Liver (tissue), 9 donors: Measurements from ENCODE around the gene SURF2. TPM values are rescaled to one million over a fixed set of nuclear protein-coding genes. Genes with fewer than 3 reads are reported as not detected.

Source experiments
- DNase-seq: peaks from one replicate; pipeline ENCODE4 v3.0.0-alpha.2; 2017; ENCODE audit warnings: low spot score
- H3K27ac ChIP-seq, 2 donors: one replicate each; pipeline ENCODE4 v1.7.0; 2013; ENCODE audit warnings: inconsistent platforms in 2 of 2, low read length in 2 of 2, control low read depth in 1 of 2, low read depth in 1 of 2, mild to moderate bottlenecking in 1 of 2
- H3K27me3 ChIP-seq, 4 donors: one replicate each; pipeline versions ENCODE4 v1.6.1 to v1.7.0; 2013; ENCODE audit warnings: low read length in 3 of 4, inconsistent platforms in 1 of 4, mild to moderate bottlenecking in 1 of 4, moderate library complexity in 1 of 4; ENCODE audit not compliant: control insufficient read depth in 4 of 4, insufficient read depth in 4 of 4
- H3K36me3 ChIP-seq, 4 donors: one replicate each; pipeline versions ENCODE4 v1.6.1 to v1.7.0; 2013; ENCODE audit warnings: low read length in 3 of 4, mild to moderate bottlenecking in 3 of 4, low read depth in 1 of 4, moderate library complexity in 1 of 4; ENCODE audit not compliant: control insufficient read depth in 4 of 4, insufficient read depth in 3 of 4
- H3K4me1 ChIP-seq, 4 donors: one replicate each; pipeline versions ENCODE4 v1.6.1 to v1.7.0; 2013; ENCODE audit warnings: low read length in 3 of 4, mild to moderate bottlenecking in 3 of 4, moderate library complexity in 1 of 4; ENCODE audit not compliant: control insufficient read depth in 4 of 4, insufficient read depth in 4 of 4
- H3K4me3 ChIP-seq, 3 donors: one replicate each; pipeline versions ENCODE4 v1.6.1 to v1.7.0; 2013; ENCODE audit warnings: low read length in 3 of 3, control low read depth in 1 of 3, low read depth in 1 of 3, mild to moderate bottlenecking in 1 of 3
- H3K9ac ChIP-seq, 2 donors: one replicate each; pipeline ENCODE4 v1.7.0; 2013; ENCODE audit warnings: low read length in 2 of 2, mild to moderate bottlenecking in 2 of 2, moderate library complexity in 2 of 2, control low read depth in 1 of 2, low read depth in 1 of 2
- H3K9me3 ChIP-seq, 4 donors: one replicate each; pipeline versions ENCODE4 v1.6.1 to v1.7.0; 2013; ENCODE audit warnings: low read length in 3 of 4; ENCODE audit not compliant: control insufficient read depth in 4 of 4
- EGR1 ChIP-seq, 2 donors: IDR thresholded peaks; 2 replicates each; pipeline ENCODE4 v1.6.1; 2016 to 2018; ENCODE audit warnings: antibody characterized with exemption in 2 of 2, low read depth in 2 of 2
- FOXA1 ChIP-seq: IDR thresholded peaks from 2 replicates; pipeline ENCODE4 v1.6.1; 2016; ENCODE audit warnings: antibody characterized with exemption
- FOXA2 ChIP-seq: IDR thresholded peaks from 2 replicates; pipeline ENCODE4 v1.6.1; 2016; ENCODE audit warnings: antibody characterized with exemption
- GABPA ChIP-seq, 2 donors: IDR thresholded peaks in 1 of 2; conservative IDR thresholded peaks in 1 of 2; 2 replicates each; pipeline ENCODE4 v1.6.1; 2016; ENCODE audit warnings: antibody characterized with exemption in 2 of 2, mild to moderate bottlenecking in 1 of 2, moderate library complexity in 1 of 2
- HNF4A ChIP-seq, 2 donors: conservative IDR thresholded peaks; 2 replicates each; pipeline ENCODE4 v1.6.1; 2016; ENCODE audit warnings: antibody characterized with exemption in 2 of 2, mild to moderate bottlenecking in 2 of 2
- HNF4G ChIP-seq: IDR thresholded peaks from 2 replicates; pipeline ENCODE4 v1.6.1; 2016; ENCODE audit warnings: antibody characterized with exemption
- JUND ChIP-seq, 2 donors: IDR thresholded peaks; 2 replicates each; pipeline ENCODE4 v1.6.1; 2016; ENCODE audit warnings: antibody characterized with exemption in 2 of 2
- NR2F2 ChIP-seq: IDR thresholded peaks from 2 replicates; pipeline ENCODE4 v1.6.1; 2016; ENCODE audit warnings: antibody characterized with exemption
- RAD21 ChIP-seq, 2 donors: IDR thresholded peaks; 2 replicates each; pipeline ENCODE4 v1.6.1; 2016; ENCODE audit warnings: antibody characterized with exemption in 2 of 2, mild to moderate bottlenecking in 2 of 2
- RXRA ChIP-seq, 2 donors: IDR thresholded peaks; 2 replicates each; pipeline ENCODE4 v1.6.1; 2017 to 2018; ENCODE audit warnings: antibody characterized with exemption in 2 of 2, mild to moderate bottlenecking in 1 of 2
- SP1 ChIP-seq: IDR thresholded peaks from 2 replicates; pipeline ENCODE4 v1.6.1; 2018; ENCODE audit warnings: antibody characterized with exemption, mild to moderate bottlenecking
- TAF1 ChIP-seq: conservative IDR thresholded peaks from 2 replicates; pipeline ENCODE4 v1.6.1; 2016; ENCODE audit warnings: antibody characterized with exemption, mild to moderate bottlenecking
- YY1 ChIP-seq: IDR thresholded peaks from 2 replicates; pipeline ENCODE4 v1.6.1; 2016; ENCODE audit warnings: antibody characterized with exemption, mild to moderate bottlenecking
- WGBS: extraction: QIAGEN DNeasy Blood & Tissue Kit; methylation state at CpG from one replicate; pipeline ENCODE4 v1.1.7; 2013; 5-methylcytosine and 5-hydroxymethylcytosine counted together
- polyA plus RNA-seq, 2 donors: library from polyadenylated mRNA; stranded (reverse) in 1 of 2; unstranded in 1 of 2; fragments of 200-250 nt in 1 of 2; fragments of >200 nt in 1 of 2; fragmentation: Nextera tagmentation in 1 of 2; extraction: Ambion mirVana in 1 of 2; gene quantifications; one replicate each; pipeline versions ENCODE4 v1.2.1 to v1.2.3, GENCODE V29; 2013 to 2015
- total RNA-seq, 2 donors: library from RNA; depleted of rRNA; stranded (reverse); fragments of >200 nt; gene quantifications; one replicate each; pipeline ENCODE4 v1.2.3, GENCODE V29; 2014
- TF ChIP-seq, protein P1 (sequence below): IDR thresholded peaks from 2 replicates; pipeline ENCODE4 v1.6.1; 2016; ENCODE audit warnings: antibody characterized with exemption, mild to moderate bottlenecking
- TF ChIP-seq, protein P2 (sequence below): IDR thresholded peaks from 2 replicates; pipeline ENCODE4 v1.6.1; 2016; ENCODE audit warnings: antibody characterized with exemption
- TF ChIP-seq, protein P3 (sequence below): fragments of 150-350 bp; IDR thresholded peaks from 2 replicates; pipeline ENCODE4 v1.5.1; 2017; ENCODE audit warnings: improper control_type of control experiment, low read depth, low read length; ENCODE audit not compliant: missing input control
- TF ChIP-seq, protein P4 (sequence below): IDR thresholded peaks from 2 replicates; pipeline ENCODE4 v1.6.1; 2016; ENCODE audit warnings: antibody characterized with exemption
- TF ChIP-seq, protein P5 (sequence below): IDR thresholded peaks from 2 replicates; pipeline ENCODE4 v1.6.1; 2016; ENCODE audit warnings: antibody characterized with exemption
- donor health status: healthy.
- donor health status: healthy.
- donor health status: healthy.
- donor health status: healthy.
- donor health status: healthy.

Gene SURF2
- total and polyA plus RNA-seq, 4 donors = 6.0 to 15.8 (median 13.7) TPM

DNA sequence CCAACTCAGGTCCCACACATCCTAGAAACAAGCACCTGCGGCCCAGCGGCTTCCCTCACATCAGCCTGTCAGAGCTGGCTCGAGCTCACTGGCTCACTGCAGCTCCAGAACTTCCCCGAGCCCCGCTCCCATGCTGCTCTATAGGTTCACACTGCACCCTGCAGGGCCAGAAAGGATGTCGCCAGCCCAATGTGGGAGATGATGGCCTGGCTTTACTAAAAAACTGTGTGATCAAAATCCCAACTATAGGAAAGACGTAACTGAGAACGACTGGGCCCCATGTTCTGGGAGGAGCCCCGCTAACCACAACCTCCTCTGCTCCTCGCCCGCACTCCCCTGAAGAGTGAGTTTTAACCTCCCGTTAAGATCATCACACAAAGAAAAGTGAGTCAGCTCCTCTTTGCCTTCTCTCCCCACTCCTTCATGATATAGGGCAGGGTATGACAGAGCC is 14.9 kb downstream of the SURF2 start:
- 67% methylated on average over 12 of the region's 12 CpGs for WGBS
- peaks cover 28 to 75% (median 65%) of the 10 kb centered on the region in 4 donors for H3K4me1 ChIP-seq
- no peak overlapping the region for H3K9ac ChIP-seq
- H3K27ac ChIP-seq = peak overlapping the region; percentile 51 to 62
- no peaks in the 10 kb centered on the region for H3K9me3 ChIP-seq
- no peak for DNase-seq
- H3K36me3 ChIP-seq = peaks cover 4 to 19% (median 11%) of the 10 kb centered on the region in 4 donors
- no peaks in the 10 kb centered on the region for H3K27me3 ChIP-seq
- no peak overlapping the region for H3K4me3 ChIP-seq
- TF ChIP-seq FOXA2 (no peak), FOXA1 (no peak), RXRA (IDR thresholded peaks at IDR 0.05) (no peak), RAD21 (IDR thresholded peaks at IDR 0.05) (no peak), YY1 (no peak), HNF4A (conservative IDR thresholded peaks at IDR 0.05) (no peak), EGR1 (IDR thresholded peaks at IDR 0.05; ENCODE audit: low read depth in 2 of 2) (no peak), JUND (IDR thresholded peaks at IDR 0.05) (no peak), NR2F2 (no peak), GABPA (IDR thresholded peaks at IDR 0.05 in 1 of 2, conservative IDR thresholded peaks at IDR 0.05 in 1 of 2) (no peak), SP1 (no peak), TAF1 (no peak), HNF4G (no peak)
- TF ChIP-seq, protein P1, sequence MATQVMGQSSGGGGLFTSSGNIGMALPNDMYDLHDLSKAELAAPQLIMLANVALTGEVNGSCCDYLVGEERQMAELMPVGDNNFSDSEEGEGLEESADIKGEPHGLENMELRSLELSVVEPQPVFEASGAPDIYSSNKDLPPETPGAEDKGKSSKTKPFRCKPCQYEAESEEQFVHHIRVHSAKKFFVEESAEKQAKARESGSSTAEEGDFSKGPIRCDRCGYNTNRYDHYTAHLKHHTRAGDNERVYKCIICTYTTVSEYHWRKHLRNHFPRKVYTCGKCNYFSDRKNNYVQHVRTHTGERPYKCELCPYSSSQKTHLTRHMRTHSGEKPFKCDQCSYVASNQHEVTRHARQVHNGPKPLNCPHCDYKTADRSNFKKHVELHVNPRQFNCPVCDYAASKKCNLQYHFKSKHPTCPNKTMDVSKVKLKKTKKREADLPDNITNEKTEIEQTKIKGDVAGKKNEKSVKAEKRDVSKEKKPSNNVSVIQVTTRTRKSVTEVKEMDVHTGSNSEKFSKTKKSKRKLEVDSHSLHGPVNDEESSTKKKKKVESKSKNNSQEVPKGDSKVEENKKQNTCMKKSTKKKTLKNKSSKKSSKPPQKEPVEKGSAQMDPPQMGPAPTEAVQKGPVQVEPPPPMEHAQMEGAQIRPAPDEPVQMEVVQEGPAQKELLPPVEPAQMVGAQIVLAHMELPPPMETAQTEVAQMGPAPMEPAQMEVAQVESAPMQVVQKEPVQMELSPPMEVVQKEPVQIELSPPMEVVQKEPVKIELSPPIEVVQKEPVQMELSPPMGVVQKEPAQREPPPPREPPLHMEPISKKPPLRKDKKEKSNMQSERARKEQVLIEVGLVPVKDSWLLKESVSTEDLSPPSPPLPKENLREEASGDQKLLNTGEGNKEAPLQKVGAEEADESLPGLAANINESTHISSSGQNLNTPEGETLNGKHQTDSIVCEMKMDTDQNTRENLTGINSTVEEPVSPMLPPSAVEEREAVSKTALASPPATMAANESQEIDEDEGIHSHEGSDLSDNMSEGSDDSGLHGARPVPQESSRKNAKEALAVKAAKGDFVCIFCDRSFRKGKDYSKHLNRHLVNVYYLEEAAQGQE = no peak
- TF ChIP-seq, protein P2, sequence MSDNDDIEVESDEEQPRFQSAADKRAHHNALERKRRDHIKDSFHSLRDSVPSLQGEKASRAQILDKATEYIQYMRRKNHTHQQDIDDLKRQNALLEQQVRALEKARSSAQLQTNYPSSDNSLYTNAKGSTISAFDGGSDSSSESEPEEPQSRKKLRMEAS = no peak
- TF ChIP-seq, protein P3, sequence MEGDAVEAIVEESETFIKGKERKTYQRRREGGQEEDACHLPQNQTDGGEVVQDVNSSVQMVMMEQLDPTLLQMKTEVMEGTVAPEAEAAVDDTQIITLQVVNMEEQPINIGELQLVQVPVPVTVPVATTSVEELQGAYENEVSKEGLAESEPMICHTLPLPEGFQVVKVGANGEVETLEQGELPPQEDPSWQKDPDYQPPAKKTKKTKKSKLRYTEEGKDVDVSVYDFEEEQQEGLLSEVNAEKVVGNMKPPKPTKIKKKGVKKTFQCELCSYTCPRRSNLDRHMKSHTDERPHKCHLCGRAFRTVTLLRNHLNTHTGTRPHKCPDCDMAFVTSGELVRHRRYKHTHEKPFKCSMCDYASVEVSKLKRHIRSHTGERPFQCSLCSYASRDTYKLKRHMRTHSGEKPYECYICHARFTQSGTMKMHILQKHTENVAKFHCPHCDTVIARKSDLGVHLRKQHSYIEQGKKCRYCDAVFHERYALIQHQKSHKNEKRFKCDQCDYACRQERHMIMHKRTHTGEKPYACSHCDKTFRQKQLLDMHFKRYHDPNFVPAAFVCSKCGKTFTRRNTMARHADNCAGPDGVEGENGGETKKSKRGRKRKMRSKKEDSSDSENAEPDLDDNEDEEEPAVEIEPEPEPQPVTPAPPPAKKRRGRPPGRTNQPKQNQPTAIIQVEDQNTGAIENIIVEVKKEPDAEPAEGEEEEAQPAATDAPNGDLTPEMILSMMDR = no peak
- TF ChIP-seq, protein P4, sequence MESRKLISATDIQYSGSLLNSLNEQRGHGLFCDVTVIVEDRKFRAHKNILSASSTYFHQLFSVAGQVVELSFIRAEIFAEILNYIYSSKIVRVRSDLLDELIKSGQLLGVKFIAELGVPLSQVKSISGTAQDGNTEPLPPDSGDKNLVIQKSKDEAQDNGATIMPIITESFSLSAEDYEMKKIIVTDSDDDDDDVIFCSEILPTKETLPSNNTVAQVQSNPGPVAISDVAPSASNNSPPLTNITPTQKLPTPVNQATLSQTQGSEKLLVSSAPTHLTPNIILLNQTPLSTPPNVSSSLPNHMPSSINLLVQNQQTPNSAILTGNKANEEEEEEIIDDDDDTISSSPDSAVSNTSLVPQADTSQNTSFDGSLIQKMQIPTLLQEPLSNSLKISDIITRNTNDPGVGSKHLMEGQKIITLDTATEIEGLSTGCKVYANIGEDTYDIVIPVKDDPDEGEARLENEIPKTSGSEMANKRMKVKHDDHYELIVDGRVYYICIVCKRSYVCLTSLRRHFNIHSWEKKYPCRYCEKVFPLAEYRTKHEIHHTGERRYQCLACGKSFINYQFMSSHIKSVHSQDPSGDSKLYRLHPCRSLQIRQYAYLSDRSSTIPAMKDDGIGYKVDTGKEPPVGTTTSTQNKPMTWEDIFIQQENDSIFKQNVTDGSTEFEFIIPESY = no peak
- TF ChIP-seq, protein P5, sequence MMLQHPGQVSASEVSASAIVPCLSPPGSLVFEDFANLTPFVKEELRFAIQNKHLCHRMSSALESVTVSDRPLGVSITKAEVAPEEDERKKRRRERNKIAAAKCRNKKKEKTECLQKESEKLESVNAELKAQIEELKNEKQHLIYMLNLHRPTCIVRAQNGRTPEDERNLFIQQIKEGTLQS = no peak
